K562 (cell line): ENCODE results near the gene JPH3. TPM values are rescaled to one million over a fixed set of nuclear protein-coding genes. Genes with fewer than 3 reads are reported as not detected.

Experiments used
- BRCA1 ChIP-seq, 2 experiments: fragments of 450-650 bp in 1 of 2; sonication (generic) in 1 of 2; formaldehyde crosslinking in 1 of 2; IDR thresholded peaks; 2 replicates each; pipeline versions ENCODE4 v1.5.0 to v1.6.1; 2017 to 2020; ENCODE audit warnings: mild to moderate bottlenecking in 1 of 2, missing genetic modification reagents in 1 of 2
- CAMTA2 ChIP-seq: fragments of 250-450 bp; sonication (Bioruptor Pico); conservative IDR thresholded peaks from 2 replicates; pipeline ENCODE4 v1.5.1; 2022
- DIDO1 ChIP-seq: fragments of 450-650 bp; IDR thresholded peaks from 2 replicates; pipeline ENCODE4 v1.6.1; 2016; ENCODE audit warnings: low read depth, missing biosample characterization, missing genetic modification characterization
- FOXK2 ChIP-seq, 2 experiments: fragments of 450-650 bp; IDR thresholded peaks in 1 of 2; conservative IDR thresholded peaks in 1 of 2; 2 replicates each; pipeline ENCODE4 v1.6.1; 2016; ENCODE audit warnings: low read depth in 2 of 2, mild to moderate bottlenecking in 1 of 2
- GABPB1 ChIP-seq: sonication (generic); formaldehyde crosslinking; IDR thresholded peaks from 2 replicates; pipeline ENCODE4 v1.8.0; 2022; ENCODE audit warnings: mild to moderate bottlenecking, missing genetic modification reagents
- L3MBTL2 ChIP-seq: fragments of 450-650 bp; IDR thresholded peaks from 2 replicates; pipeline ENCODE4 v1.6.1; 2016; ENCODE audit warnings: mild to moderate bottlenecking, moderate library complexity
- NCOA2 ChIP-seq, 2 experiments: fragments of 450-650 bp; IDR thresholded peaks; 2 replicates each; pipeline ENCODE4 v1.6.1; 2018; ENCODE audit warnings: mild to moderate bottlenecking in 2 of 2, moderate library complexity in 1 of 2; ENCODE audit not compliant: partially characterized antibody in 2 of 2
- NFE2 ChIP-seq: IDR thresholded peaks from 2 replicates; pipeline ENCODE4 v1.6.1; 2014; ENCODE audit warnings: antibody characterized with exemption, low read depth
- NFIX ChIP-seq: fragments of 250-450 bp; sonication (Bioruptor Pico); IDR thresholded peaks from 2 replicates; pipeline ENCODE4 v1.4.0; 2020; ENCODE audit warnings: low read depth, mild to moderate bottlenecking, moderate library complexity
- RFX1 ChIP-seq: fragments of 450-650 bp; IDR thresholded peaks from 2 replicates; pipeline ENCODE4 v1.6.1; 2016; ENCODE audit warnings: mild to moderate bottlenecking, moderate library complexity
- YY1 ChIP-seq, 3 experiments: IDR thresholded peaks; 2 replicates each; pipeline ENCODE4 v1.6.1; 2011; ENCODE audit warnings: low read length in 2 of 3, mild to moderate bottlenecking in 2 of 3, moderate library complexity in 2 of 3, borderline replicate concordance in 1 of 3, control low read depth in 1 of 3, low read depth in 1 of 3; ENCODE audit not compliant: insufficient read depth in 3 of 3, insufficient replicate concordance in 2 of 3, control insufficient read depth in 1 of 3, insufficient read length in 1 of 3; ENCODE audit errors: extremely low read depth in 1 of 3
- ZKSCAN1 ChIP-seq: fragments of 150-350 bp; IDR thresholded peaks from 2 replicates; pipeline ENCODE4 v1.6.1; 2016; ENCODE audit warnings: low read depth, low read length
- ZNF41 ChIP-seq: fragments of 250-450 bp; sonication (Bioruptor Pico); conservative IDR thresholded peaks from 2 replicates; pipeline ENCODE4 v1.4.0; 2020; ENCODE audit warnings: mild to moderate bottlenecking
- ZNF507 ChIP-seq: conservative IDR thresholded peaks from 2 replicates; pipeline ENCODE4 v1.6.1; 2017; ENCODE audit warnings: missing genetic modification characterization, missing compliant biosample characterization
- ZNF77 ChIP-seq: fragments of 250-450 bp; sonication (Bioruptor Pico); IDR thresholded peaks from 2 replicates; pipeline ENCODE4 v1.5.0; 2020
- polyA plus RNA-seq, 8 experiments: library from polyadenylated mRNA; depleted of rRNA in 4 of 8; stranded (reverse) in 5 of 8; unstranded in 3 of 8; fragments of >200 nt; fragmentation: Nextera tagmentation in 2 of 8; fragmentation: Illumina TruSeq in 1 of 8; extraction: Ambion mirVana in 2 of 8; extraction: Trizol in 1 of 8; gene quantifications; 2 replicates each; pipeline versions ENCODE4 v1.2.1 to v1.2.3, GENCODE V29; 2011 to 2014; ENCODE audit warnings: inconsistent platforms in 1 of 8, missing spikeins in 1 of 8
- total RNA-seq, 7 experiments: library from RNA; depleted of rRNA in 6 of 7; stranded (reverse); fragments of >200 nt in 6 of 7; fragmentation: Illumina TruSeq in 2 of 7; extraction: Trizol in 2 of 7; gene quantifications; 2 replicates each; pipeline versions ENCODE4 v1.2.1 to v1.2.3, GENCODE V29; 2011 to 2021; ENCODE audit warnings: low replicate concordance in 1 of 7
- TF ChIP-seq, protein P1 (sequence below): sonication (generic); formaldehyde crosslinking; IDR thresholded peaks from 2 replicates; pipeline ENCODE4 v1.8.0; 2022; ENCODE audit warnings: mild to moderate bottlenecking, missing genetic modification reagents
- TF ChIP-seq, protein P2 (sequence below): sonication (generic); formaldehyde crosslinking; IDR thresholded peaks from 2 replicates; pipeline ENCODE4 v1.8.1; 2023; ENCODE audit warnings: mild to moderate bottlenecking, missing genetic modification reagents, moderate library complexity
- TF ChIP-seq, protein P3 (sequence below): fragments of 250-450 bp; sonication (Bioruptor Pico); IDR thresholded peaks from 2 replicates; pipeline ENCODE4 v1.5.0; 2020; ENCODE audit warnings: mild to moderate bottlenecking, borderline replicate concordance
- TF ChIP-seq, protein P4 (sequence below): fragments of 150-350 bp; IDR thresholded peaks from 2 replicates; pipeline ENCODE4 v1.6.1; 2014; ENCODE audit warnings: low read depth, mild to moderate bottlenecking, low read length, borderline replicate concordance

Gene JPH3
- total and polyA plus RNA-seq, 9 of the 15 experiments (the other 6 are each of a cell fraction or from before 2014, with no cell fraction given), result 0.01 TPM; not detected in 8

DNA sequence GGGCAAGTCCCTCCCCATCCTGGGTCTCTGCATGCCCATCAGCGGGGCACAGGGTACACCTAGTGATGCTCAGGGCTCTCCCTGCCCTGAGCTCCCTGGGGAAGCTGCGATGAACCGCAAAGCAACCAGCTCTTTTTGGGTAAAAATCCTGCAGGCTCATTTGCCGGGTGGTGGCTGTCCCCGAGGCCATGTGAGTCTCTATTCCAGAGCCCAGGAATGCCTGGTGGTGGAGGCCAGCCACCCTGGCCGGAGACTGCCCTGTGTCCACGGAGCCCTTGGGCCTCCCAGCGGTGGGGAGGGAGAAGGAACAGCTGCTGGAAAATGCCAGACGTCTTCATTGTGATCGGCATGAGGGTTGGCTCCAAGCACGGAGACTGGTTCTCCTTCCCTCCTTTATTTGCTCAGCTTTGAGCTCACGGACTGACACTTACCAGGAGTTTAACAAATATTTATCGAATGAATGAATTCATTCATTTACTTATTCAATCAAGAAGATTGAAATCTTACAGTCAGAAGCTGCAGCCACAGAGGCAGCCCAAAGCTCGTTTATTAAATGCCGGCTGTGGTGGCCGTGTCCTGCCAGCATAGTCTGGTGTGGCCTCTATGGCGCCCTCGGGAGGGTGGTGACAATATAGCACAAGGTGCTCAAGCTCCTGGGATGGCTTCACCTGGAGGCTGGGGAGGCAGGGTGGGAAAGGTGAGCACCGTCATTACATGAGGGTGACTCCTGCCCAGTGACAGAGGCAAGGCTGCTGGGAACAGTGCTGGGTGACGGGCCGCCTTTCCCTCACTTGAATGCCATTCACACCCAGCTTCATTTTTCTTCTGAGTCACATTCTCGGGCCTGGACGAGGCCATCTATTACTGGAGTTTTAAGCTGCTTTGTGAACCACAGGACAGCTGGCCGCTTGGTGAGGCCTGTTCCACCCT is 31.1 kb upstream of the JPH3 start (continued):
- TF ChIP-seq, protein P1, sequence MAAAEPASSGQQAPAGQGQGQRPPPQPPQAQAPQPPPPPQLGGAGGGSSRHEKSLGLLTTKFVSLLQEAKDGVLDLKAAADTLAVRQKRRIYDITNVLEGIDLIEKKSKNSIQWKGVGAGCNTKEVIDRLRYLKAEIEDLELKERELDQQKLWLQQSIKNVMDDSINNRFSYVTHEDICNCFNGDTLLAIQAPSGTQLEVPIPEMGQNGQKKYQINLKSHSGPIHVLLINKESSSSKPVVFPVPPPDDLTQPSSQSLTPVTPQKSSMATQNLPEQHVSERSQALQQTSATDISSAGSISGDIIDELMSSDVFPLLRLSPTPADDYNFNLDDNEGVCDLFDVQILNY, result no peak
- TF ChIP-seq ZKSCAN1 (no peak), RFX1 (no peak), GABPB1 (CRISPR knock-in tag) (no peak), ZNF41 (CRISPR knock-in tag) (no peak), ZNF77 (CRISPR knock-in tag) (no peak), CAMTA2 (CRISPR knock-in tag) (no peak), L3MBTL2 (peak; percentile 47; the same call in 1 of the 2 replicates), DIDO1 (tag) (no peak), FOXK2 (conservative IDR thresholded peaks at IDR 0.05 in 1 of 2, IDR thresholded peaks at IDR 0.05 in 1 of 2; ENCODE audit: low read depth in 2 of 2) (no peak), NFIX (CRISPR knock-in tag) (no peak), YY1 (IDR thresholded peaks at IDR 0.05; ENCODE audit: borderline replicate concordance in 1 of 3, control insufficient read depth in 1 of 3, extremely low read depth in 1 of 3, insufficient read depth in 3 of 3, insufficient read length in 1 of 3, insufficient replicate concordance in 2 of 3, low read depth in 1 of 3, low read length in 2 of 3) (peak in 1 of 3 experiments; percentile 26), NFE2 (no peak), ZNF507 (tag) (no peak), BRCA1 (IDR thresholded peaks at IDR 0.05) (no peak), BRCA1 (CRISPR knock-in tag; IDR thresholded peaks at IDR 0.05) (no peak), NCOA2 (IDR thresholded peaks at IDR 0.05; ENCODE audit: partially characterized antibody in 2 of 2) (no peak)
- TF ChIP-seq, protein P2, sequence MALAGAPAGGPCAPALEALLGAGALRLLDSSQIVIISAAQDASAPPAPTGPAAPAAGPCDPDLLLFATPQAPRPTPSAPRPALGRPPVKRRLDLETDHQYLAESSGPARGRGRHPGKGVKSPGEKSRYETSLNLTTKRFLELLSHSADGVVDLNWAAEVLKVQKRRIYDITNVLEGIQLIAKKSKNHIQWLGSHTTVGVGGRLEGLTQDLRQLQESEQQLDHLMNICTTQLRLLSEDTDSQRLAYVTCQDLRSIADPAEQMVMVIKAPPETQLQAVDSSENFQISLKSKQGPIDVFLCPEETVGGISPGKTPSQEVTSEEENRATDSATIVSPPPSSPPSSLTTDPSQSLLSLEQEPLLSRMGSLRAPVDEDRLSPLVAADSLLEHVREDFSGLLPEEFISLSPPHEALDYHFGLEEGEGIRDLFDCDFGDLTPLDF (CRISPR knock-in tag), result no peak
- TF ChIP-seq, protein P3, sequence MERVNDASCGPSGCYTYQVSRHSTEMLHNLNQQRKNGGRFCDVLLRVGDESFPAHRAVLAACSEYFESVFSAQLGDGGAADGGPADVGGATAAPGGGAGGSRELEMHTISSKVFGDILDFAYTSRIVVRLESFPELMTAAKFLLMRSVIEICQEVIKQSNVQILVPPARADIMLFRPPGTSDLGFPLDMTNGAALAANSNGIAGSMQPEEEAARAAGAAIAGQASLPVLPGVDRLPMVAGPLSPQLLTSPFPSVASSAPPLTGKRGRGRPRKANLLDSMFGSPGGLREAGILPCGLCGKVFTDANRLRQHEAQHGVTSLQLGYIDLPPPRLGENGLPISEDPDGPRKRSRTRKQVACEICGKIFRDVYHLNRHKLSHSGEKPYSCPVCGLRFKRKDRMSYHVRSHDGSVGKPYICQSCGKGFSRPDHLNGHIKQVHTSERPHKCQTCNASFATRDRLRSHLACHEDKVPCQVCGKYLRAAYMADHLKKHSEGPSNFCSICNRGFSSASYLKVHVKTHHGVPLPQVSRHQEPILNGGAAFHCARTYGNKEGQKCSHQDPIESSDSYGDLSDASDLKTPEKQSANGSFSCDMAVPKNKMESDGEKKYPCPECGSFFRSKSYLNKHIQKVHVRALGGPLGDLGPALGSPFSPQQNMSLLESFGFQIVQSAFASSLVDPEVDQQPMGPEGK (CRISPR knock-in tag), result no peak
- TF ChIP-seq, protein P4, sequence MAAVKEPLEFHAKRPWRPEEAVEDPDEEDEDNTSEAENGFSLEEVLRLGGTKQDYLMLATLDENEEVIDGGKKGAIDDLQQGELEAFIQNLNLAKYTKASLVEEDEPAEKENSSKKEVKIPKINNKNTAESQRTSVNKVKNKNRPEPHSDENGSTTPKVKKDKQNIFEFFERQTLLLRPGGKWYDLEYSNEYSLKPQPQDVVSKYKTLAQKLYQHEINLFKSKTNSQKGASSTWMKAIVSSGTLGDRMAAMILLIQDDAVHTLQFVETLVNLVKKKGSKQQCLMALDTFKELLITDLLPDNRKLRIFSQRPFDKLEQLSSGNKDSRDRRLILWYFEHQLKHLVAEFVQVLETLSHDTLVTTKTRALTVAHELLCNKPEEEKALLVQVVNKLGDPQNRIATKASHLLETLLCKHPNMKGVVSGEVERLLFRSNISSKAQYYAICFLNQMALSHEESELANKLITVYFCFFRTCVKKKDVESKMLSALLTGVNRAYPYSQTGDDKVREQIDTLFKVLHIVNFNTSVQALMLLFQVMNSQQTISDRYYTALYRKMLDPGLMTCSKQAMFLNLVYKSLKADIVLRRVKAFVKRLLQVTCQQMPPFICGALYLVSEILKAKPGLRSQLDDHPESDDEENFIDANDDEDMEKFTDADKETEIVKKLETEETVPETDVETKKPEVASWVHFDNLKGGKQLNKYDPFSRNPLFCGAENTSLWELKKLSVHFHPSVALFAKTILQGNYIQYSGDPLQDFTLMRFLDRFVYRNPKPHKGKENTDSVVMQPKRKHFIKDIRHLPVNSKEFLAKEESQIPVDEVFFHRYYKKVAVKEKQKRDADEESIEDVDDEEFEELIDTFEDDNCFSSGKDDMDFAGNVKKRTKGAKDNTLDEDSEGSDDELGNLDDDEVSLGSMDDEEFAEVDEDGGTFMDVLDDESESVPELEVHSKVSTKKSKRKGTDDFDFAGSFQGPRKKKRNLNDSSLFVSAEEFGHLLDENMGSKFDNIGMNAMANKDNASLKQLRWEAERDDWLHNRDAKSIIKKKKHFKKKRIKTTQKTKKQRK, result no peak
